ENCODE results near the gene ILK.

ILK gene

GRCh38 chr11:6625156-6625831 is 21.7 kb downstream of the ILK start:
- no peak for TF ChIP-seq EZH2 (IDR thresholded peaks at IDR 0.05; ENCODE audit: borderline replicate concordance, low read length)
- TF ChIP-seq CTCF (IDR thresholded peaks at IDR 0.05; ENCODE audit: low read length) = no peak
- Histone ChIP-seq H4K20me1 (ENCODE audit: insufficient read depth, low read length) (no peaks in the 10 kb centered on the region), H3K9ac (ENCODE audit: low read length) (no peak overlapping the region), H3K79me2 (ENCODE audit: insufficient read depth, low read length) (no peaks in the 10 kb centered on the region), H3K4me1 (ENCODE audit: insufficient read depth, low read length, severe bottlenecking) (peaks cover 5% of the 10 kb centered on the region), H3K9me3 (ENCODE audit: low read length) (no peaks in the 10 kb centered on the region), H3K4me2 (ENCODE audit: low read length) (no peak overlapping the region), H3K27me3 (ENCODE audit: insufficient read depth, low read length) (0 out of 2 replicates have a peak, but pooled peaks cover 4% of the 10 kb centered on the region), H3K4me3 (ENCODE audit: low read depth, low read length, poor library complexity, severe bottlenecking) (no peak overlapping the region), H3K36me3 (ENCODE audit: insufficient read depth, low read length) (no peaks in the 10 kb centered on the region), H3F3A (ENCODE audit: insufficient read depth, low read length) (no peaks in the 10 kb centered on the region), H3K9me2 (ENCODE audit: low read depth, low read length) (no peaks in the 10 kb centered on the region), H3K27ac (ENCODE audit: low read depth, low read length, poor library complexity, severe bottlenecking) (no peak overlapping the region), H2AFZ (ENCODE audit: low read length) (no peak overlapping the region)

- Histone ChIP-seq H3K4me1 (ENCODE audit: insufficient read depth, low read length, severe bottlenecking) (peaks cover 5% of the 10 kb centered on the region), H3K9ac (ENCODE audit: low read length) (no peak overlapping the region), H3K36me3 (ENCODE audit: insufficient read depth, low read length) (no peaks in the 10 kb centered on the region)
These were observed 22.4 kb downstream of the ILK start for GRCh38 chr11:6625832-6626420.

GRCh38 chr11:6626971-6627761 is 23.6 kb downstream of the ILK start:
- Histone ChIP-seq H2AFZ (ENCODE audit: low read length) (no peak overlapping the region), H3K4me2 (ENCODE audit: low read length) (peak overlapping the region; percentile 23; the same call in 1 of the 2 replicates), H3K9me3 (ENCODE audit: low read length) (no peaks in the 10 kb centered on the region), H3K79me2 (ENCODE audit: insufficient read depth, low read length) (no peaks in the 10 kb centered on the region), H3K4me1 (ENCODE audit: insufficient read depth, low read length, severe bottlenecking) (peaks cover 5% of the 10 kb centered on the region), H3K4me3 (ENCODE audit: low read depth, low read length, poor library complexity, severe bottlenecking) (no peak overlapping the region), H3K9me2 (ENCODE audit: low read depth, low read length) (no peaks in the 10 kb centered on the region), H3K36me3 (ENCODE audit: insufficient read depth, low read length) (no peaks in the 10 kb centered on the region), H4K20me1 (ENCODE audit: insufficient read depth, low read length) (no peaks in the 10 kb centered on the region), H3K27me3 (ENCODE audit: insufficient read depth, low read length) (peaks cover 7% of the 10 kb centered on the region; the same call in 1 of the 2 replicates), H3K9ac (ENCODE audit: low read length) (no peak overlapping the region), H3K27ac (ENCODE audit: low read depth, low read length, poor library complexity, severe bottlenecking) (no peak overlapping the region), H3F3A (ENCODE audit: insufficient read depth, low read length) (no peaks in the 10 kb centered on the region)
- no peak for TF ChIP-seq CTCF (IDR thresholded peaks at IDR 0.05; ENCODE audit: low read length)
- no peak for TF ChIP-seq EZH2 (IDR thresholded peaks at IDR 0.05; ENCODE audit: borderline replicate concordance, low read length)

More at GRCh38 chr11:6625832-6626420, 22.4 kb downstream of the ILK start:
- no peak for TF ChIP-seq CTCF (IDR thresholded peaks at IDR 0.05; ENCODE audit: low read length)
- TF ChIP-seq EZH2 (IDR thresholded peaks at IDR 0.05; ENCODE audit: borderline replicate concordance, low read length) = no peak
- no peak overlapping the region for H3K4me3 ChIP-seq (ENCODE audit: low read depth, low read length, poor library complexity, severe bottlenecking)
- no peak overlapping the region for H3K27ac ChIP-seq (ENCODE audit: low read depth, low read length, poor library complexity, severe bottlenecking)
- no peaks in the 10 kb centered on the region for H3K79me2 ChIP-seq (ENCODE audit: insufficient read depth, low read length)
- no peak overlapping the region for H2AFZ ChIP-seq (ENCODE audit: low read length)
- H3K4me2 ChIP-seq (ENCODE audit: low read length) = no peak overlapping the region
- H3K27me3 ChIP-seq (ENCODE audit: insufficient read depth, low read length) = 0 out of 2 replicates have a peak, but pooled peaks cover 4% of the 10 kb centered on the region
- H3K9me2 ChIP-seq (ENCODE audit: low read depth, low read length) = no peaks in the 10 kb centered on the region
- no peaks in the 10 kb centered on the region for H3F3A ChIP-seq (ENCODE audit: insufficient read depth, low read length)
- H4K20me1 ChIP-seq (ENCODE audit: insufficient read depth, low read length) = no peaks in the 10 kb centered on the region
- H3K9me3 ChIP-seq (ENCODE audit: low read length) = no peaks in the 10 kb centered on the region
